HG02970 (cell line): Measurements from ENCODE around the gene TRIP11.

Source experiments
- ATAC-seq: cut with Tn5 transposase; IDR thresholded peaks from one replicate; pipeline ENCODE4 v1.9.1; 2021; ENCODE audit warnings: mild to moderate bottlenecking, moderate library complexity, moderate number of reproducible peaks; ENCODE audit not compliant: unreplicated experiment, low FRiP score

The TRIP11 gene

GRCh38 chr14:91926131-91926890 lies 113.5 kb downstream of the TRIP11 start:
- no peak for ATAC-seq

- ATAC-seq = no peak
Observed at GRCh38 chr14:91925727-91926121, 114.1 kb downstream of the TRIP11 start.

- no peak for ATAC-seq
Observed at GRCh38 chr14:91925001-91925726, 114.7 kb downstream of the TRIP11 start.

- ATAC-seq = no peak
Observed at GRCh38 chr14:91920526-91920925, 119.3 kb downstream of the TRIP11 start.

GRCh38 chr14:91919814-91920213 lies 120.0 kb downstream of the TRIP11 start:
- no peak for ATAC-seq

GRCh38 chr14:91918186-91918883 lies 121.5 kb downstream of the TRIP11 start:
- ATAC-seq = no peak
